HG03060 (cell line): ENCODE data around the gene TRIM23.

Source experiments
- ATAC-seq: cut with Tn5 transposase; IDR thresholded peaks from one replicate; pipeline ENCODE4 v1.9.1; 2021; ENCODE audit warnings: low read depth, moderate number of reproducible peaks; ENCODE audit not compliant: unreplicated experiment

Gene TRIM23

GRCh38 chr5:65570598-65571226, 53.4 kb downstream of the TRIM23 start:
- ATAC-seq = no peak

DNA sequence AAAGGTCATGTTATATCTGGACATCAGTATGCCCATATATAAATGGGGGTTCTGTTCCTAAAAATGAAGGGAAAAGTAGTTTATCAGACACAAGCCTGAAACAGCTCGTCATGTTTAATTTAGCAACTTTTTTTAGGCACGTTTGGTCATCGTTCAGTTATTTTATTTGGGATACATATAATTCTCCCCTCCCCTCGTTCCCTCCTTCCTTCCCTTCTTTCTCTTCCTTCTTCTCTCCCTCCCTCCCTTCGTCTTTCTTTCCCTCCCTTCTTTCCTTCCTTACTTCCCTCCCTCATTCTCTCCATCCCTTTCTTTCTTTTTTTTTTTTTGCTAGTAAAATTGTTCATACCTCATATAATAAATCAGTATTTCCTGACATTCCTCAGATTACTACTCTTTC, 57.6 kb downstream of the TRIM23 start:
- ATAC-seq = no peak

DNA sequence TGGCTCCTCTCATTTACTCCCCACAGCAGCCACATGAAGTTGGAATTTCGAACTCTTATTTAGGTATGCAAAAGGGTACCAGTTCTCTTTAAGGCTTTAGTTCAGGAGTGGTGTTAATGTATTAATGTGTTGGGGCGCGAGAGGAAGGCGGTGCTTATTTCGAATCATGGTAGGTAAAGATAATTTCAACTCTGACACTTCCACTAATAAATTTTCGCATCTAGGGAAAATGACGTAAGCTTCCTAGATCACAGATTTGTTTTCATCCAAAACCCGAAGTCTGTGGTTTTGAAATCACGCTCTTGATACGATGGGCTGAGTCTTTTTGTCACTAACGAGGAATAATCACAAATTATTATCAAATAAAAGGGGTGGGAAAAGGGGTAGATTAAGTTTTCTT, 60.4 kb downstream of the TRIM23 start:
- no peak for ATAC-seq

DNA sequence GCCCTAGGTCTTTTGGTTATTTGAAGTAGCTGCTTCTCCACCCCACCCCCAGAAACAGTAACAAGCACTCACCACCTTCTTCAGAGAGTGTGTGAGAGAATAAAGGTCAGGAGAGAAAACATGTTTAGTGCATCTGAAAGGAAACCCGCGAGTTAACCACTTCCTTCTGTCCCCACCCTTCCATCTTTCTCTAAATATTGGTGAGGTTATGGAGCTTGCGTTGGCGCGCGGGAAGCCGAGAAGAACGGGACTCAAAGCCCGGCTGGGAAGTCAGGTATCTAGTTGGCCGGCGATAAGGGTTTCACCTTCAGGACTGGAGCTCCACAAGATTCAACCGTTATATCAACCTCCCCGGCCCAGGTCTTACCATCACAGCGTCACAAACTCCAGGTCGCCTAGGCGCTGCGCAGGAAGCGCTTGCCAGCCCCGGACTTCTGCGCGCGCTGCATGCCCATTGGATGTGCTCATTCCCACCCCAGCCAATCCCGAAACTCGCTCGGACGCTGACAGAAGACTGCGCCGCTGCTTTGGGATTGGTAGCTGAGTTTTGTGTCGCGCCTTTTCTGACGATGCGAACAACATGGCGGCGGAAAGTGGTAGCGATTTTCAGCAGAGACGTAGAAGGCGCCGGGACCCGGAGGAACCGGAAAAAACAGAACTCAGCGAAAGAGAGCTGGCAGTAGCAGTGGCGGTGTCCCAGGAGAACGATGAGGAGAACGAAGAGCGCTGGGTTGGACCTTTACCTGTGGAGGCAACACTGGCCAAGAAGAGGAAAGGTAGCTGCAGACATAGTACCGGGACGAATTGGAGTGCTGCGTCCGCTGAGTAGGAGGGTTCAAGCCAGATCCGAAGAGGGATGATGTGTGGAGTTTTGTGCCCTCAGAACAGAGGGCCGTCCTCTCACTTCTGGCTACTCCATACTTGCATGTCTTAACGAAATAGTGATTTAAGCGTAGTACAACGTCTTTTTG, 61.1 kb downstream of the TRIM23 start, which contains the start of the genes CENPK and PPWD1:
TSS of gene CENPK (minus strand) at position 438 of the 971 bp plus-strand sequence. CDS start 8,261 bp downstream, outside the sequence.
TSS of gene PPWD1 (plus strand) at position 566 of the 971 bp plus-strand sequence. CDS start at position 581, 15 bp downstream.
- peak; percentile 97 for ATAC-seq

DNA sequence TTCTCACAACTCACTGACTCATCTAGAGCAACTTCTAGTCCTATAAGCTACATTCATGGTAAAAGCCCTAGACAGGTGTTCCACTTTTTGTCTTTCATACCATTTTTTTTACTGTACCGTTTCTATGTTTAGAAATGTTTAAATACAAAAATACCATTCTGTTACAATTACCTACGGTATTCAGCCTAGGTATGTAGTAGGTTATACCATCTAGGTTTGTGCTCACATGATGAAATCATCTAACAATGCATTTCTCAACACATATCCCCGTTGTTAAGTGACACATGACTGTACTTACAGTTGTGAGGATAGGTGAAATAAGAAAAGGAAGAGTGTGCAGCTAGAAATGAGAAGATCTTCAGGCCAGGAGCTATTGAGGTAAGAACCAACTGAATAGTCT, 67.4 kb downstream of the TRIM23 start:
- no peak for ATAC-seq

- ATAC-seq = no peak
Observed at GRCh38 chr5:65556181-65556580, 68.0 kb downstream of the TRIM23 start.

- ATAC-seq = no peak
Observed at GRCh38 chr5:65555287-65555686, 68.8 kb downstream of the TRIM23 start.

- ATAC-seq = no peak
Observed at GRCh38 chr5:65553941-65554340, 70.2 kb downstream of the TRIM23 start.

GRCh38 chr5:65548281-65548680, 75.9 kb downstream of the TRIM23 start:
- no peak for ATAC-seq

- no peak for ATAC-seq
Observed at GRCh38 chr5:65546141-65546540, 78.0 kb downstream of the TRIM23 start.

GRCh38 chr5:65544473-65544872, 79.7 kb downstream of the TRIM23 start:
- ATAC-seq = no peak

DNA sequence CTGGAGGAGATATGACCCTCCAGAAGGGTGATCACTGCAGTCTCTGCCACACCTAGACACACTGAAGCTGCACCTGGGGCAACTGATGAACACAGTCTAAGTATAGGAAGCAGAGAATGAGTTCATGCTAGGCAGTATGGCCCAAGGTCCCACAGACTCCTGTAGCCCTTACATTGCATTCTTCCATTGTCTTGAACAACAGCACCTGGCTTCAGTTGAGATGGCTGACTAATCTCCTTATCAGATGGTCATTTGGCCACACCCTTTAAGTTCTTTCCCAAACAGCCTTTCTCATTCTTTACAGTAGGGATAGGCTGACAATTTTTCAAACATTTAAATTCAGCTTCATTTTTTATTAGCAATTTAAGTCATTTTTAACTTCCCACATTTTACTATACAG, 84.3 kb downstream of the TRIM23 start:
- no peak for ATAC-seq
